CD14-positive monocyte (primary cell): Measurements from ENCODE around the gene PDXP. TPM values are rescaled to one million over a fixed set of nuclear protein-coding genes. Genes with fewer than 3 reads are reported as not detected.

Source experiments
- DNase-seq, 3 donors: peaks; one replicate each; pipeline ENCODE4 v3.0.0-alpha.2; 2011 to 2022
- H2AFZ ChIP-seq: 2 replicates; pipeline ENCODE4 v1.6.0; 2012; ENCODE audit warnings: mild to moderate bottlenecking, low read depth, low read length, inconsistent platforms; ENCODE audit not compliant: insufficient read depth, poor library complexity, severe bottlenecking
- H3K27ac ChIP-seq, 2 donors: 1 replicate in 1 of 2; 2 replicates in 1 of 2; pipeline ENCODE4 v1.5.1; 2012 to 2013; ENCODE audit warnings: low read length in 2 of 2, control low read depth in 1 of 2, inconsistent platforms in 1 of 2, low read depth in 1 of 2, mild to moderate bottlenecking in 1 of 2
- H3K27me3 ChIP-seq, 2 donors: one replicate each; pipeline versions ENCODE4 v1.6.0 to v1.6.1; 2011 to 2013; ENCODE audit warnings: low read length in 2 of 2; ENCODE audit not compliant: control insufficient read depth in 2 of 2, insufficient read depth in 2 of 2
- H3K36me3 ChIP-seq, 2 donors: replicated peaks in 1 of 2; 1 replicate in 1 of 2; 2 replicates in 1 of 2; pipeline versions ENCODE4 v1.5.1 to v1.6.1; 2012 to 2013; ENCODE audit warnings: low read length in 2 of 2, control low read depth in 1 of 2, inconsistent platforms in 1 of 2, mild to moderate bottlenecking in 1 of 2; ENCODE audit not compliant: insufficient read depth in 2 of 2, control insufficient read depth in 1 of 2
- H3K4me1 ChIP-seq, 2 donors: 1 replicate in 1 of 2; 2 replicates in 1 of 2; pipeline versions ENCODE4 v1.5.1 to v1.6.1; 2012 to 2013; ENCODE audit warnings: low read length in 2 of 2, control low read depth in 1 of 2, inconsistent platforms in 1 of 2, mild to moderate bottlenecking in 1 of 2, moderate library complexity in 1 of 2; ENCODE audit not compliant: insufficient read depth in 2 of 2, control insufficient read depth in 1 of 2
- H3K4me2 ChIP-seq: replicated peaks from 2 replicates; pipeline ENCODE3; 2012; ENCODE audit warnings: low read length, moderate library complexity, mild to moderate bottlenecking; ENCODE audit not compliant: poor library complexity, severe bottlenecking; ENCODE audit errors: extremely low read depth
- H3K4me3 ChIP-seq, 3 experiments: fragments of 200-600 bp in 1 of 3; sonication (generic) in 1 of 3; replicated peaks in 1 of 3; 1 replicate in 2 of 3; 2 replicates in 1 of 3; pipeline ENCODE4 v1.5.1; 2011 to 2013; ENCODE audit warnings: low read length in 3 of 3, mild to moderate bottlenecking in 3 of 3, control low read depth in 2 of 3, low read depth in 2 of 3, inconsistent platforms in 1 of 3, moderate library complexity in 1 of 3
- H3K79me2 ChIP-seq: 2 replicates; pipeline ENCODE4 v1.6.0; 2012; ENCODE audit warnings: mild to moderate bottlenecking, control low read depth, inconsistent platforms, low read length, moderate library complexity; ENCODE audit not compliant: insufficient read depth
- H3K9ac ChIP-seq: 2 replicates; pipeline ENCODE4 v1.6.0; 2017; ENCODE audit warnings: low read length, mild to moderate bottlenecking; ENCODE audit not compliant: insufficient read depth, poor library complexity, severe bottlenecking
- H3K9me3 ChIP-seq, 2 donors: replicated peaks in 1 of 2; 1 replicate in 1 of 2; 2 replicates in 1 of 2; pipeline versions ENCODE4 v1.5.1 to v1.6.1; 2012 to 2013; ENCODE audit warnings: low read length in 2 of 2, control low read depth in 1 of 2; ENCODE audit not compliant: control insufficient read depth in 1 of 2, insufficient read depth in 1 of 2
- H4K20me1 ChIP-seq: 2 replicates; pipeline ENCODE4 v1.6.0; 2012; ENCODE audit warnings: mild to moderate bottlenecking, low read length, control low read depth, moderate library complexity; ENCODE audit not compliant: insufficient read depth
- H3K27ac Mint-ChIP-seq, 7 donors: one replicate each; pipeline ENCODE4 v1.8.0; 2020; ENCODE audit warnings: mild to moderate bottlenecking in 7 of 7, mixed read lengths in 7 of 7, moderate library complexity in 6 of 7, inconsistent platforms in 2 of 7
- H3K27me3 Mint-ChIP-seq, 3 donors: one replicate each; pipeline ENCODE4 v1.8.0; 2021 to 2022; ENCODE audit warnings: low read depth in 3 of 3, mild to moderate bottlenecking in 3 of 3, mixed read lengths in 3 of 3, moderate library complexity in 3 of 3, inconsistent platforms in 1 of 3
- H3K36me3 Mint-ChIP-seq, 2 donors: one replicate each; pipeline ENCODE4 v1.8.0; 2020; ENCODE audit warnings: mixed read lengths in 2 of 2, inconsistent platforms in 1 of 2, mild to moderate bottlenecking in 1 of 2
- H3K4me1 Mint-ChIP-seq: one replicate; pipeline ENCODE4 v1.8.0; 2020; ENCODE audit warnings: mild to moderate bottlenecking, mixed read lengths
- H3K4me3 Mint-ChIP-seq, 2 donors: one replicate each; pipeline ENCODE4 v1.8.0; 2020; ENCODE audit warnings: mild to moderate bottlenecking in 2 of 2, mixed read lengths in 2 of 2, moderate library complexity in 1 of 2
- H3K9me3 Mint-ChIP-seq, 7 donors: one replicate each; pipeline ENCODE4 v1.8.0; 2020 to 2022; ENCODE audit warnings: mixed read lengths in 7 of 7, mild to moderate bottlenecking in 6 of 7, moderate library complexity in 6 of 7, inconsistent platforms in 2 of 7
- WGBS: methylation state at CpG from one replicate; pipeline ENCODE4 v1.1.5; 2013; ENCODE audit warnings: missing lambda C conversion rate; ENCODE audit not compliant: insufficient coverage; 5-methylcytosine and 5-hydroxymethylcytosine counted together
- intact Hi-C, 2 donors: fragments of 100-400 bp; cut with micrococcal nuclease; formaldehyde crosslinking; loops; one replicate each; pipeline versions ENCODE4 v1.15.0 to v1.15.1; 2023
- polyA plus RNA-seq, 3 donors: library from polyadenylated mRNA; depleted of rRNA in 1 of 3; unstranded in 2 of 3; stranded (reverse) in 1 of 3; fragments of 300-500 nt in 2 of 3; fragments of >200 nt in 1 of 3; fragmentation: Illumina TruSeq in 2 of 3; gene quantifications; 1 replicate in 2 of 3; 2 replicates in 1 of 3; pipeline ENCODE4 v1.2.3, GENCODE V29; 2012 to 2021
- TF ChIP-seq, protein P1 (sequence below): fragments of 200-600 bp; IDR thresholded peaks from one replicate; pipeline ENCODE4 v1.8.0; 2022; ENCODE audit warnings: antibody characterized with exemption, mild to moderate bottlenecking

Gene PDXP
- polyA plus RNA-seq, 3 donors: 1.0 to 4.7 (median 4.3) TPM

DNA sequence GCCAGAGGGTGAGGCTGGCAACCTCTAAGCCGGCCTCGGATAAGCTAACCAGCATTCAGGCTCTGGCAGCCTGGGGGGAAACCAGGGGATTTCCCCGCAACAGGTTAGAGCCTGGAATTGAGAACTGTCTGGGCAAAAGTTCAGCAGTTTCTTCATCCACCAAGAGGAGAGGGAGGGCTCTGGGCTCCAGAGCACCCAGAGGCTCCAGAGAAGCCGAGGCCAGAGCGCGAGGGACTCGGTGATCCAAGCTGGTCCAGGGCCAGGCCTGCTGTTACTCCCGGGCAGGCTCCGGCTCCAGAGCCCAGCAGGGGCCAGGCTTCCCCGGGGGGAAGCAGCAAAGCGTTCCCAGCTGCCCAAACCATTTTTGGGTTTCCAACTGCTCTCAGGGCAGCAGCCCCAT is 32.4 kb upstream of the PDXP start:
- TF ChIP-seq, protein P1, sequence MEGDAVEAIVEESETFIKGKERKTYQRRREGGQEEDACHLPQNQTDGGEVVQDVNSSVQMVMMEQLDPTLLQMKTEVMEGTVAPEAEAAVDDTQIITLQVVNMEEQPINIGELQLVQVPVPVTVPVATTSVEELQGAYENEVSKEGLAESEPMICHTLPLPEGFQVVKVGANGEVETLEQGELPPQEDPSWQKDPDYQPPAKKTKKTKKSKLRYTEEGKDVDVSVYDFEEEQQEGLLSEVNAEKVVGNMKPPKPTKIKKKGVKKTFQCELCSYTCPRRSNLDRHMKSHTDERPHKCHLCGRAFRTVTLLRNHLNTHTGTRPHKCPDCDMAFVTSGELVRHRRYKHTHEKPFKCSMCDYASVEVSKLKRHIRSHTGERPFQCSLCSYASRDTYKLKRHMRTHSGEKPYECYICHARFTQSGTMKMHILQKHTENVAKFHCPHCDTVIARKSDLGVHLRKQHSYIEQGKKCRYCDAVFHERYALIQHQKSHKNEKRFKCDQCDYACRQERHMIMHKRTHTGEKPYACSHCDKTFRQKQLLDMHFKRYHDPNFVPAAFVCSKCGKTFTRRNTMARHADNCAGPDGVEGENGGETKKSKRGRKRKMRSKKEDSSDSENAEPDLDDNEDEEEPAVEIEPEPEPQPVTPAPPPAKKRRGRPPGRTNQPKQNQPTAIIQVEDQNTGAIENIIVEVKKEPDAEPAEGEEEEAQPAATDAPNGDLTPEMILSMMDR: no peak
- Mint-ChIP-seq H3K27me3 (peaks cover 0 to 1% (median 0%) of the 10 kb centered on the region in 3 donors), H3K9me3 (no peaks in the 10 kb centered on the region), H3K36me3 (peaks cover 54 to 76% of the 10 kb centered on the region in 2 donors), H3K4me3 (no peak overlapping the region), H3K27ac (peak overlapping the region in 2 of 7 donors; percentile 37 to 83), H3K4me1 (peaks cover 38% of the 10 kb centered on the region)
- peaks cover 49 to 68% of the 10 kb centered on the region in 2 donors for H3K36me3 ChIP-seq
- 86% methylated on average over 9 of the region's 11 CpGs for WGBS
- no peak overlapping the region for H3K27ac ChIP-seq
- H3K9ac ChIP-seq: no peak overlapping the region
- intact Hi-C loops: no loop called here
- no peak overlapping the region for H3K4me3 ChIP-seq
- DNase-seq: no peak
- H3K4me2 ChIP-seq: no peak overlapping the region
- H2AFZ ChIP-seq: no peak overlapping the region
- H3K79me2 ChIP-seq: peaks cover 3% of the 10 kb centered on the region
- peaks cover 30 to 33% of the 10 kb centered on the region in 2 donors for H3K4me1 ChIP-seq
- H4K20me1 ChIP-seq: peaks cover 6% of the 10 kb centered on the region
- no peaks in the 10 kb centered on the region for H3K27me3 ChIP-seq
- no peaks in the 10 kb centered on the region for H3K9me3 ChIP-seq

DNA sequence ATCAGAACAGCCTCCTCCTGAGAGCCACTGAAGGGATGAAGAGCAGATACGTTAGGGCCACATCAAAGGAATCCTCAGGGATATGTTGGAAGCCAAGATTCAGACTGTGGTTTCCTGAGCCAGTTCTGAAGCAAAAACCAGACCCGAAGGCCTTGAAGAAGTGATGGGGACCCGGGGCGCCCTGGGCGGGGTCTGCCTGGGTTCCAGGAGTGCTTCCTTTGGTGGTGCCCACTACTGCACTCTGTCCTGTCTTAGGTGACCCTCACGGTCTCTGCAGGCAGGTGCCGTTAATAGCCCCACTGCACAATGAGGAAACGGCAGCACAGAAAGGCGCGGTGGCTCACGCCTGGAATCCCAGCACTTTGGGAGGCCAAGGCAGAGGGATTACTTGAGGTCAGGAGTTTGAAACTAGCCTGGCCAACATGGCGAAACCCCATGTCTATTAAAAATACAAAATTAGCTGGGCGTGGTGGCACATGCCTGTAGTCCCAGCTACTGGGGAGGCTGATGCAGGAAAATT is 31.9 kb upstream of the PDXP start:
- Mint-ChIP-seq H3K9me3 (no peaks in the 10 kb centered on the region), H3K36me3 (peaks cover 53 to 76% of the 10 kb centered on the region in 2 donors), H3K4me1 (peaks cover 42% of the 10 kb centered on the region), H3K27me3 (peaks cover 0 to 1% (median 0%) of the 10 kb centered on the region in 3 donors), H3K27ac (peak overlapping the region in 5 of 7 donors; percentile 35 to 83 (median 71)), H3K4me3 (peak overlapping the region in 1 of 2 donors; percentile 49)
- no peaks in the 10 kb centered on the region for H3K9me3 ChIP-seq
- DNase-seq: no peak
- intact Hi-C loops: no loop called here
- no peaks in the 10 kb centered on the region for H3K27me3 ChIP-seq
- peak overlapping the region in 1 of 3 experiments; percentile 58 for H3K4me3 ChIP-seq
- no peak overlapping the region for H3K4me2 ChIP-seq
- no peak overlapping the region for H3K27ac ChIP-seq
- H3K79me2 ChIP-seq: peaks cover 3% of the 10 kb centered on the region
- TF ChIP-seq, protein P1: no peak
- peaks cover 6% of the 10 kb centered on the region for H4K20me1 ChIP-seq
- 76% methylated on average over 11 of the region's 13 CpGs for WGBS
- H3K4me1 ChIP-seq: peaks cover 33 to 36% of the 10 kb centered on the region in 2 donors
- H3K9ac ChIP-seq: no peak overlapping the region
- no peak overlapping the region for H2AFZ ChIP-seq
- H3K36me3 ChIP-seq: peaks cover 49 to 68% of the 10 kb centered on the region in 2 donors
